Measurements from ENCODE around the gene METTL16.

Gene METTL16

DNA sequence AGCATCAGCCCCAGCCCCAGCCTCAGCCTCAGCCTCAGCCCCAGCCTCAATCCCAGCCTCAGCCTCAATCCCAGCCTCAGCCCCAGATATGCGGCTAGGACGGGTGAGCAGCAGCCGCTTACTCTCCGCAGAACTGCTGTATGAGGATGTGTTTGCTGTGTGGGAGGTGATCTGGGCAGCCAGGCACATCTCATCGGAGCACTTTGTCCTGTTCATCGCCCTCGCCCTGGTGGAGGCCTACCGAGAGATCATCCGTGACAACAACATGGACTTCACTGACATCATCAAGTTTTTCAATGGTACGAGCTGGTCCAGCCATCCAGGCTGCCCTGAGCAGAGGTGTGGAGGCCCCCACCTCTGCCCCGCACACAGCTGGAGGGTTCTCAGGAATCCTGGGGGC lies 132.8 kb downstream of the METTL16 start:
- DNase-seq, result no peak

DNA sequence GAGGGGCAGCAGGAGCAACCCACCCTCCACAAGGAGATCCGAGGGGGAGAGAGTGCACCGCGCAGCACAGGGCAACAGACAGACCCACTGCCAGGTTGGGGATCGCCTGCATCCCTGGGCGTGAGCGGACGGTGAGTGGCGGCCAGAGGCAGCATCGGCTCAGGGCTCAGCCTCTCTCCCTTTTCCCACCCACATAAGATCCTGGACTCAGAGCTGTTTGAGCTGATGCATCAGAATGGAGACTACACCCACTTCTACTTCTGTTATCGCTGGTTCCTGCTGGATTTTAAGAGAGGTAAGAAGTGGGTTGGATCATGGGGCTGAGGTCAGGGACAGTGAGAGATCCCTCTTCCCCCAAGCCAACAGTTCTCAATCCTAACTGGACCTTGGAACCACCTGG lies 134.0 kb downstream of the METTL16 start:
- DNase-seq, result no peak

DNA sequence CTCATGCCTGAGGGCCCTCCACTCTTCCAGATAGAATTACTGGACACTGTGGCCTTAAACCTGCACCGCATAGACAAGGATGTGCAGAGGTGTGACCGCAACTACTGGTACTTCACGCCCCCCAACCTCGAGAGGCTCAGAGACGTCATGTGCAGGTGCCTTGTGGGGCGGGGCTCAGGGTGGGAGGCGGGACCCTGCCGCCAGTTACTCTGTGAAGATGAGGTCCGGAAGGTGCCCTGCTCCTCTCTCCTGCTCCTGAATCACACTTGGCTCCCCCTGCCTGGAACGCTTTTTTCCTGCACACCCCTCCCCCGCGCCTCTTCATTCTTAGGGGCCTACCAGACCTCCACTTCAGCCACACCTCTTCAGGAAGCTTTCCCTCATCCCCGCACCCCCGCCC lies 135.6 kb downstream of the METTL16 start:
- DNase-seq, result no peak

DNA sequence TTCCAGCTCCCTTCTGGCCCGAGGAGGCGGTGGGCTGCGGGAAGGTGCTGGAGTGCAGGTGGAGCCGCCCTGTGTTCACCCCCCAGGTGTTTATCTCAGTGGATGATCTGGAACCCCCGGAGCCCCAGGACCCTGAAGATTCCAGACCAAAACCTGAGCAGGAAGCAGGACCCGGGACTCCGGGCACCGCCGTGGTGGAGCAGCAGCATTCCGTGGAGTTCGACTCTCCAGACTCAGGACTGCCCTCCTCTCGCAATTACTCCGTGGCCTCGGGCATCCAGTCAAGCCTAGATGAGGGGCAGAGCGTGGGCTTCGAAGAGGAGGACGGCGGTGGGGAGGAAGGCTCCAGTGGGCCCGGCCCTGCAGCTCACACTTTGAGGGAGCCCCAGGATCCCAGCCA lies 136.3 kb downstream of the METTL16 start:
- DNase-seq, result no peak

DNA sequence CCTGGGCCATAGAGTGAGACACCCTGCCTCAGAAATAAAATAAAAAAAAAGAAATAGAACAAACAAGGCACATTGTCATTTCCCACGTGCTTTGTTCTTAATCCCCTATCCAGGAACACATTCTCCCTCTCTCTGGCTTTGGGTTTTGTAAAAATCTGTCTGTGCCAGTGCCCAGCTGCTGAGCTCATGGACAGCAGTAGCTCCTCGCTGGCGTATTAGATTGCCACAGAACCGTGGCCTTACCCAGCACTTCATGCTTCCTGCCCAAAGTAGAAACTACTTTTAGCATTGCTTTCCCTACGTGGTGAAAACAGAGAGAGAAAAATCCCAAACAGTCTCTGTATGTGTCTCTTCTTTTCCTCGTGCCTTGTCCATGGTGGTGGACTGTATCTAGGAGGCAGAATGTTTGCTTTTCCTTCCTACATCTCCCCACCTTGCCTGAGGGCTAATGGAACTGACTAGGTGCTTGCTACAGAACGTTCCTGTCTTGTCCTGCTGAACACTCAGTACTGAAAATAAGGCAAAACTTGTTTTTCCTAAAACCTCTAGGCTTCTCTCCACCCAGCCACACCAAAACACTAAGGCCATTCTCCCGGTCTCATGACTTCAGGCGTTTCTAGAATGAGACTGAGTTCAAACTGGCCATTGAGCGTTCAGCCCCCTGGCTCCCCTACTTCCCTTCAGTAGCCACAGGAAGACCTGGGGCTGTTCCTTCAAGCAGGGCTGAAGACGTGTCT lies 137.0 kb downstream of the METTL16 start:
- DNase-seq, result no peak

DNA sequence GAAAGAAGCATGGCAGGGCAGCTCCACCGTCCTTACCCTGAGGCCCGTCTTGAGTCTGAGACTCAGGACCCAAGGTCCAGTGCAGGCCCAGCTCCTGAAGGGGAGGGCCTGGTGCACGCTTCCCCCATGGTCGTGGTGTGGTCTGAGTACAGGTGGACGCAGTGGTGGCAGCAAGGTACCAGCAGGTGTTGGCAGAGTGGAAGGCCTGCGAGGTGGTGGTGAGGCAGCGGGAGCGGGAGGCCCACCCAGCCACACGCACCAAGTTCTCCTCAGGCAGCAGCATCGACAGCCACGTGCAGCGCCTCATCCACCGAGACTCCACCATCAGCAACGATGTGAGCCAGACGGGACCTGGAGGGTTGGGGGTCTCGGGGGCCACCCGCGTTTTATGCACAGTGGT lies 138.5 kb downstream of the METTL16 start:
- no peak for DNase-seq

DNA sequence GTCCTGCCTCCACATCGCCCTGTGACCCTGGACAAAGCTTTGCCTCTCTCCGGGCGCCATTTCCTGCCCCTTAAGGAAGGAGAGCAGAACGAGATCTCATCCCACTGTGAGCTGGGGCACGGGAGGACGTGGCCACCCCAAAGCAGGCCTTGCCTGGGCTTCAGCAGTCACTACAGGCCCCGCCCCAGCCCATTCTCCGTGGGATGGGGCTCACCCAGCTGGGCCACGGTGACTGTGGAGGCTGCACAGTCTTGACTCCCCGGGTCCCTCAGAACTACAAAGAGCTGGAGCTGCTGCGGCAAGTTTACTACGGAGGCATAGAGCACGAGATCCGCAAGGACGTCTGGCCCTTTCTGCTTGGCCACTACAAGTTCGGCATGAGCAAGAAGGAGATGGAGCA lies 139.0 kb downstream of the METTL16 start:
- DNase-seq, result no peak

DNA sequence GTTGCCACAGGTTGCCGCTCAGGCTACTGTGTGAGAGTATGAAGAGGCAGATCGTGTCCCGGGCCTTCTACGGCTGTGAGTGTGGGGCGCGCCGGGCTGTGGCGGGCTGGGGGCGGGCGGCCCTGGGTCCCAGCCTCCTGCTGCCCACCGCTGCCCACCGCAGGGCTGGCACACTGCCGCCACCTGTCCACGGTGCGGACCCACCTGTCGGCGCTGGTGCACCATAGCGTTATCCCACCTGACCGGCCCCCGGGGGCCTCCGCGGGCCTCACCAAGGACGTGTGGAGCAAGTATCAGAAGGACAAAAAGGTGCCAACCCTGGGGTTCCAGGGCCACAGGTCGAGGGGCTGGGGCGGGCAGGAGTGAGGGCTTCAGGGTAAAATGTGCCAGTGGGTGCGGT lies 139.5 kb downstream of the METTL16 start:
- DNase-seq, result no peak

DNA sequence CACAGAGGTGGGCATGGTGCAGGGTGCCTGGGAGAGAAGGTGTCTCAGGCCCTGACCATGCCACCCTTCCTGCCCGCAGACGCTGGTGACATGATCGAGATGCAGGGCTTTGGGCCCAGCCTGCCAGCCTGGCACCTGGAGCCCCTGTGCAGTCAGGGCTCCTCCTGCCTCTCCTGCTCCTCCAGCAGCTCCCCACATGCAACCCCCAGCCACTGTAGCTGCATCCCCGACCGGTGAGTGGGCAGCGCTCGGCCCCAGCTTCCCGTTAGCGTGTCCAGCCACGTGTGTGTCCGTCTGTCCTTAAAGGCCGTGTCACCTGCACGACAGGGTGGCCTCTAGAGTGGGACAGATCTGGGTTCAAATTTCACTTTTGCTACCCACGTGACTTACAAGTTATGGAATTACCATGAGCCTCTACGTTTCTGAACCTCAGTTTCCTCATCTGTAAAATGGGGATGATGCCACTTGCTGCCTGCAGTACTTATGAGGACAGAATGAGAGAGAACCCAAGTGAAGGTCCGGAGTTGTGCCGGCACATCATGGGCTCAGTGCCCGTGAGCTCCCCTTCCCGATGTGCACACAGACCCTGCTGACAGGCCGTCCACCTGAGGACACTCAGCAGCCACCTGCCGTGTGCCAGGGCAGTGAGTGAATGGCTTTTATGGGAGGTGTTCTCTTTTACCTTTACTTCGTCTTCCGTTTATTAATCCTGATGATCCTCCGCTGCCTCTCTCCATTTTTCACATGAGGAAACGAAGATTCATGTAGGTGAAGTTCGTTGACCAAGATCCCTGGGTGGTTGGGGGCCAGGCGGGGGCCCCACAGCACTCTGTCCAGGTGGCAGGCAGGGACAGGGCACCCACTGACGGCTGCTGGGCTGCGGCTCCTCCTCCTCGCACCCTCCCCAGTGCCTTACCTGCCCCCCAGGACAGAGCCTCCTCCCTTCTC lies 140.2 kb downstream of the METTL16 start:
- no peak for DNase-seq

DNA sequence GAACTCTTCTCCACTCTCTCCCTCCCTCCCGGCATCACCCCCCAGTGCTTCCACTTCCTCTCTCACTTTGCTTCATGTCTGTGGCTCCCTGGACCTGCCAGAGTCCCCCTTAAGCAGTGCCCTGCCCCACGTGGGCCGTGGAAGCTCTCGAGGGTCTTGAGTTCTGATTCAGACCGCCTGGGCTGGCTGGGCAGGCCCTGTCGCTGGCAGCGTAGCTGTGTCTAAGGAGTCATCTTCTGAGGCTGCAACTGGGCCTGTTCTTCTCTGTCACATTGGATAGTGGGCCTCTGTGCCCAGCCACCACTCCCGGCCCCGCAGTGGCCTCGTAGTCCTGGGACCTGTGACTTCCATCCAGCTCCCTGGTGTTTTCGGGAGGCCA lies 141.5 kb downstream of the METTL16 start:
- DNase-seq, result no peak

DNA sequence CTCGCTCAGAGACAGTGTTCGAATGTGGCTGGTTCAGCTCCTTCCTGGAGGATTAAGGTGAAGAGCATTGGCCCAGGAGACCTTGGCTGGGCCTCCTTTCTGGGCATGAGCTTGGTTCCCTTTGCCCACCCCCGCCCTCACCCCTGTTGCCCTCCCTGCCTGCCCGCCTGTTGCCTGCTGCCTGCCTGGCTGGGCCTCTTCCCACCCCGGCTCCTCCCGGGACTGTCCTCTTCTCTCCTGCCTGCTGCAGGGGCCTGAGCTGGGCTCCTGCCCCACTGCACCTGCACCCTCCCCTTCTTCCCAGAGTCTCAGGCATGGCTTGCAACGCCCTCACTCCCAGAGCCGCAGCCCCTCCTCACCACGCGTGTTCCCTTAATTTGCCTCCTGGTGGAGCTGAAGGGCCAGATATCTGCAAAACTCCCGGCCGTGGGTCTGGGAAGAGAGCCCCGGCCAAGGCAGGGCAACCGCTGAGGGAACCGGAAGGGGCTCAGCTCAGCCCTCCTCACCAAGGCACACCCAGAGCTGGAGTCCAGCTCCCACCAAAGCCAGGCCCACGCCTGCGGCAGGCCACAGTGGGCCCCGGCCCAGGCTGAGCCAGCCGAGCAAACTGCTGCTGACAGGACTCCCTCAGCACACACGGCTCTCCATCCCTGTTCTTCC lies 142.0 kb downstream of the METTL16 start:
- no peak for DNase-seq

DNA sequence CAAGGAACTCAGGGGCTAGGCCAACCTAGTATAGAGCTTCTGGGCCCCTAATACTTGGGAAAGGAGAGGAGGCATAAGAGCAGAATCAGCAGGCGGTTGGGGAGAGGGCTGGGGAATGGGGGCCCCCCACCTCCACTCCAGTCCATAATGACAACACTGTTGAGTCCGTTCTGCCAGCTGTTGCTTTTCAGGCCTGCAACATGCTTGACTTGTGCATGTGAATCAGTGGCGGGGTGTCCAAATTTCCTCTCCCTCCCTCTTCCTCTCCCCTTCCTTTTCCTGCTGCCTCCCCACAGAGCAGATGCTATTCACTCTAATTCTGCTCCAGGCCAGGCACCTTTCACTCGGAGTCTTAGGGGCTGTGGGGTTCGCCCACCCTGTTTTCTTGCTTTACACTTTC lies 142.6 kb downstream of the METTL16 start:
- no peak for DNase-seq

DNA sequence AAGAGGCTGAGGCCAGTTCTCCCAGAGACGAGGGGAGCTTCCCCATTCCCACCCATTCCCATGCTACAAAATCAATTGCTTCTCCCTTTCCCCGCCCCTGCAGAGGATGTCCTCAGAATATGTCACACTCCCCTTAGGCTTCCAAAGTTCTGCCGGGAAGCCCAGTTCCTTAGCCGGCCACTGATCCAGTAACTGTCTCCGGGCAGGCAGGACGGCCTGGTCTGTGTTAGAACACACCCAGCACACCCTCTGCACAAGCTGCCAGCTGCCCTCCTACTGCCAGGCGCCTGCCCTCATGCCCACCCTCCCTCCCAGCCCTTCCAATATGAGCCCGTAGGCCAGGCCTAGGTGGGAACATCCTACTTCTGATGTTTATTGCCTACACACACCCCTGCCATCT lies 143.3 kb downstream of the METTL16 start:
- no peak for DNase-seq

DNA sequence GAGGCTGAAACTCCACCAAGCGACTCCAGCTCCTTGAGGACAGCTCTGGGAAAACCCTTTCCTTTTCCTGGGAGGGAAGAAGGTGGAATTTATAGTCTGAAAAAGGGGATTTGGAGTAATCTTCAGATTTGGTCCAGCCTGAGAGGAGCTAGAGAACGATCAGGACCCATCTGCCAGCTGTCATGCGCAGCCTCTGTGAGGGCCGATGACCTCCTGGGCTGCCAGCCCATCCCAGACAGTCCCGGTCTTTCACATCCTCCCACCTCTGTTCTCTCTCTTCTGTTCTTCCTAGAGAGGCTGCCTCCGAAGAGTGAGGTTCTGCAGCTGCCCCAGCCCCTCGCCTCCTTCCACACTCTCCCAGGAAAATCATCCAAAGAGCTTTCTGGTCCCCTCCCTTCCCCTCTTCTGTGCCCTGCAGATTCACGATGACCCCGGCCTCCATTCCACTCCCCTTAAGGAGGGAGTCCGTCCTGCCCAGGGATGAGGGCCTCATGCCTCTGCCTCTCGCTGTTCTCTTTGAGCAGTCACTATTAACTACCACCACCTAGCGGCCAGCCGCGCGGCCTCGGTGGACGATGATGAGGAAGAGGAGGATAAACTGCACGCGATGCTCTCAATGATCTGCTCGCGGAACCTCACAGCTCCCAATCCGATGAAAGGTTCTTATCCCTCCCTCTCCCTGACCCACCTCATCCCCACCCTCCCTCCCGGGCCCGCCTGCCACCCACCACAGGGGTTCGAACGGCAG lies 144.8 kb downstream of the METTL16 start:
- DNase-seq, result no peak

All from EL (cell line).